ENCODE data around the gene WASF2. TPM values are rescaled to one million over a fixed set of nuclear protein-coding genes. Genes with fewer than 3 reads are reported as not detected.

The WASF2 gene
- total RNA-seq, 1 experiment from 2014 or later, result 65.9 TPM

- no peak for DNase-seq
- H3K79me2 ChIP-seq (ENCODE audit: insufficient read depth, low read length), result no peaks in the 10 kb centered on the region
- H3K4me1 Mint-ChIP-seq, result peaks cover 39 to 52% of the 10 kb centered on the region in 2 experiments
These were observed 29.6 kb upstream of the WASF2 start for GRCh38 chr1:27519331-27520258.

More at GRCh38 chr1:27519331-27520258, 29.6 kb upstream of the WASF2 start:
- Histone ChIP-seq H2BK12ac (ENCODE audit: insufficient read length, low read depth, low read length) (no peak overlapping the region), H4K91ac (ENCODE audit: insufficient read length, low read depth, low read length) (no peak overlapping the region), H2BK15ac (ENCODE audit: low read depth, low read length) (no peak overlapping the region), H3K4me1 (ENCODE audit: insufficient read depth, low read length) (0 out of 2 replicates have a peak, but pooled peaks cover 2% of the 10 kb centered on the region), H2BK120ac (ENCODE audit: low read depth, low read length, poor library complexity, severe bottlenecking) (no peak overlapping the region), H3K4ac (ENCODE audit: low read depth, low read length) (no peak overlapping the region), H2BK20ac (ENCODE audit: low read depth, low read length, poor library complexity, severe bottlenecking) (no peak overlapping the region), H3K27me3 (ENCODE audit: insufficient read depth, low read length) (no peaks in the 10 kb centered on the region), H3K23ac (ENCODE audit: insufficient read length, low read depth, low read length) (no peak overlapping the region), H4K20me1 (ENCODE audit: control insufficient read depth, insufficient read depth, insufficient read length) (no peaks in the 10 kb centered on the region), H4K5ac (ENCODE audit: insufficient read length, low read depth, low read length) (no peak overlapping the region), H3K27ac (ENCODE audit: insufficient read length, low read depth, low read length) (no peak overlapping the region), H2AK5ac (ENCODE audit: insufficient read length, low read length) (no peak overlapping the region), H2AFZ (ENCODE audit: low read length) (no peak overlapping the region), H3T11ph (ENCODE audit: low read length) (no peak overlapping the region), H2BK5ac (ENCODE audit: insufficient read length, low read length) (no peak overlapping the region), H3K79me1 (ENCODE audit: insufficient read depth, low read depth, low read length, poor library complexity, severe bottlenecking) (no peaks in the 10 kb centered on the region), H3K14ac (ENCODE audit: insufficient read depth, low read length) (no peak overlapping the region; the same call in 1 of the 2 replicates), H3K4me2 (ENCODE audit: insufficient read depth, insufficient read length, low read length) (no peak overlapping the region), H4K8ac (replicated peaks; ENCODE audit: insufficient read length, low read depth, low read length) (no peak overlapping the region), H3K9me3 (ENCODE audit: control insufficient read depth, low read depth, low read length) (no peaks in the 10 kb centered on the region), H3K18ac (ENCODE audit: insufficient read length, low read depth, low read length) (no peak overlapping the region), H3K9ac (ENCODE audit: extremely low read depth, insufficient read length, low read length) (no peak overlapping the region), H3K23me2 (ENCODE audit: insufficient read length, low read depth, low read length, poor library complexity, severe bottlenecking) (no peaks in the 10 kb centered on the region), H3K56ac (ENCODE audit: insufficient read length, low read depth, low read length) (no peak overlapping the region)
- H3K27me3 Mint-ChIP-seq (ENCODE audit: low read depth), result no peaks in the 10 kb centered on the region; the same call in 1 of the 2 replicates
- WGBS (ENCODE audit: extremely low coverage, insufficient read length, low lambda C conversion rate), result no CpG with 5 or more reads among the region's 24 CpGs
- H3K9me3 Mint-ChIP-seq, result no peaks in the 10 kb centered on the region; a peak in 2 of 5 replicates
- no peak overlapping the region; a peak in 1 of 7 replicates for H3K27ac Mint-ChIP-seq
- peak overlapping the region in 1 of 2 experiments; percentile 49; a peak in 1 of 5 replicates for H3K4me3 Mint-ChIP-seq
- no peak for TF ChIP-seq CTCF (conservative IDR thresholded peaks at IDR 0.05)
- H3K36me3 Mint-ChIP-seq (ENCODE audit: insufficient read depth in 1 of 3, low read depth in 3 of 3), result no peaks in the 10 kb centered on the region
